ENCODE data around the gene VPS37C.

DNA sequence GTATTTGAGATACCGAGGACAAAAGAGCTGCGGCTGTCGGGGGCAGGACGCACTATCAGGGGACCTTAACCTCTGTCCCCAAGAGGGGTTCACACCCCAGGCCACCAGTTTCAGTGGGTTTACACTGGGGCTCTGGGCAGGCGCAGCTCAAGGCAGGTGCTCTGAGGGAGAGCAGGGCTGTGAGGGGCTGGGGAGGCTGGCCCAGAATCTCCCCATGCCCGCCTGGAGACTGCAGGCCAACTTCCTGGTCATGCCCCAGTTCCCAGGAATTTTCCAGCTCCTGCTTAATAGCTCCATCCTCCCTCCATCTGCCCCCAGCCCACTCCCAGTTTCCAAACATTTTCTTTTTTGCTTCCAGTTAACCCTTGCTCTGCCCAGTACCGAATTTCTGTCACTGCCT, 34.5 kb upstream of the VPS37C start:
- TF ChIP-seq, protein P1, sequence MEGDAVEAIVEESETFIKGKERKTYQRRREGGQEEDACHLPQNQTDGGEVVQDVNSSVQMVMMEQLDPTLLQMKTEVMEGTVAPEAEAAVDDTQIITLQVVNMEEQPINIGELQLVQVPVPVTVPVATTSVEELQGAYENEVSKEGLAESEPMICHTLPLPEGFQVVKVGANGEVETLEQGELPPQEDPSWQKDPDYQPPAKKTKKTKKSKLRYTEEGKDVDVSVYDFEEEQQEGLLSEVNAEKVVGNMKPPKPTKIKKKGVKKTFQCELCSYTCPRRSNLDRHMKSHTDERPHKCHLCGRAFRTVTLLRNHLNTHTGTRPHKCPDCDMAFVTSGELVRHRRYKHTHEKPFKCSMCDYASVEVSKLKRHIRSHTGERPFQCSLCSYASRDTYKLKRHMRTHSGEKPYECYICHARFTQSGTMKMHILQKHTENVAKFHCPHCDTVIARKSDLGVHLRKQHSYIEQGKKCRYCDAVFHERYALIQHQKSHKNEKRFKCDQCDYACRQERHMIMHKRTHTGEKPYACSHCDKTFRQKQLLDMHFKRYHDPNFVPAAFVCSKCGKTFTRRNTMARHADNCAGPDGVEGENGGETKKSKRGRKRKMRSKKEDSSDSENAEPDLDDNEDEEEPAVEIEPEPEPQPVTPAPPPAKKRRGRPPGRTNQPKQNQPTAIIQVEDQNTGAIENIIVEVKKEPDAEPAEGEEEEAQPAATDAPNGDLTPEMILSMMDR (IDR thresholded peaks at IDR 0.05; ENCODE audit: insufficient read depth, low read length): no peak
- no peak for TF ChIP-seq POLR2AphosphoS5 (IDR thresholded peaks at IDR 0.05; ENCODE audit: low read depth)
- TF ChIP-seq SPI1 (IDR thresholded peaks at IDR 0.05; ENCODE audit: borderline replicate concordance, low read depth): no peak
- no peak for TF ChIP-seq GABPA (IDR thresholded peaks at IDR 0.05; ENCODE audit: low read depth)

All from HL-60 (cell line).